ENCODE results near the gene METRN.

Gene METRN

DNA sequence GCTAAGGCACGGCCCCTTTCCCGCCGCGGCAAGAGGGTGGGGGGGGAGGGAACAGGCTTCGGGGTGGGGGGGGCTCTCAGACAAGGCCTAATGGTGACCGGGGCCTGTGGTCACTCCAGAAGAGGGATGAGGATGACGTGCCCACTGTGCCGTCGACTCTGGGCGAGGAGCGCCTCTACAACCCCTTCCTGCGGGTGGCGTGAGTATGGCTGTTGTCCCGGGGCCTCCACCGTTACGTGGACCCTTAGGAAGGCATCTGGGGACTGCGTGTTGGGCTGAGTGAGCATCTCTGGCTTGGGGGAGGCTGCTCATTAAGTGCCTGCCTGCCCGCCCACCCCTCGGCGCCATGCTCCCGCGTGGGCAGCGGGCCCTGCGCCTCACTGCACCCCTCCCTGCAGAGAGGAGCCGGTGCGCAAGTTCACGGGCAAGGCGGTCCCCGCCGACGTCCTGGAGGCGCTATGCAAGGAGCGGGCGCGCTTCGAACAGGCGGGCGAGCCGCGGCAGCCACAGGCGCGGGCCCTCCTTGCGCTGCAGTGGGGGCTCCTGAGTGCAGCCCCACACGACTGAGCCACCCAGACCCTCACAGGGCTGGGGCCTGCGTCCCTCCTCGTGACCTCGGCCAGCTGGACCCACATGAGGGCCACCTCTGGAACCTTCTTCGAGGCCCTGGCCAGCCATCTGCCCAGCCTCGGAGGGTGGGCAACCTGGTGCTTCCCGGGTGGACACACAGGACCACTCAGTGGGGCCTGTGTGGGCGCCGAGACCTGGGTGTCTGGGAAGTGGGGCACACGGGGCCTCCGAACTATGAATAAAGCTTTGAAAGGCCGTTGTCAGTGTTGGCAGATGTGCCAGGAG lies 14.2 kb downstream of the METRN start:
- Histone ChIP-seq H3K9me3 (ENCODE audit: control insufficient read depth, low read length) (no peaks in the 10 kb centered on the region), H4K91ac (ENCODE audit: low read length) (peak overlapping the region; percentile 59), H3K27me3 (ENCODE audit: control insufficient read depth in 1 of 2, insufficient read depth in 1 of 2, low read length in 2 of 2) (peaks cover 0 to 19% of the 10 kb centered on the region in 2 experiments), H2AK5ac (ENCODE audit: low read length, severe bottlenecking) (no peak overlapping the region), H3K14ac (ENCODE audit: low read length in 2 of 2) (no peak overlapping the region), H2BK15ac (ENCODE audit: low read depth, poor library complexity, severe bottlenecking) (no peak overlapping the region), H3K4me1 (ENCODE audit: control insufficient read depth, insufficient read depth, low read depth, low read length) (peaks cover 38% of the 10 kb centered on the region), H3K36me3 (ENCODE audit: control insufficient read depth in 1 of 2, insufficient read depth in 2 of 2, low read depth in 1 of 2, low read length in 2 of 2) (peaks cover 20 to 53% of the 10 kb centered on the region in 2 experiments), H2AFZ (ENCODE audit: low read depth, low read length) (no peak overlapping the region), H2BK12ac (ENCODE audit: low read length in 2 of 2) (peak overlapping the region in 1 of 2 experiments; percentile 33), H3K4ac (ENCODE audit: low read depth in 1 of 2, low read length in 2 of 2) (no peak overlapping the region), H3K4me2 (ENCODE audit: low read length, poor library complexity, severe bottlenecking) (peak overlapping the region; percentile 93), H3K9ac (ENCODE audit: low read length) (no peak overlapping the region), H3K23ac (ENCODE audit: low read length in 2 of 2) (no peak overlapping the region), H3K4me3 (ENCODE audit: insufficient read depth in 1 of 2, low read depth in 1 of 2, low read length in 2 of 2) (peak overlapping the region; percentile 8 to 67), H4K8ac (ENCODE audit: low read length) (no peak overlapping the region), H2BK120ac (ENCODE audit: low read depth, low read length) (no peak overlapping the region), H3K27ac (ENCODE audit: low read length, poor library complexity, severe bottlenecking) (no peak overlapping the region), H2BK5ac (ENCODE audit: low read depth, low read length, poor library complexity, severe bottlenecking) (no peak overlapping the region), H3K18ac (ENCODE audit: low read depth in 1 of 2, low read length in 2 of 2) (peak overlapping the region in 1 of 2 experiments; percentile 41), H3K79me1 (replicated peaks; ENCODE audit: low read length, poor library complexity, severe bottlenecking) (no peaks in the 10 kb centered on the region)
- 70% methylated on average over 55 of the region's 55 CpGs for WGBS
- DNase-seq: peak; percentile 33

DNA sequence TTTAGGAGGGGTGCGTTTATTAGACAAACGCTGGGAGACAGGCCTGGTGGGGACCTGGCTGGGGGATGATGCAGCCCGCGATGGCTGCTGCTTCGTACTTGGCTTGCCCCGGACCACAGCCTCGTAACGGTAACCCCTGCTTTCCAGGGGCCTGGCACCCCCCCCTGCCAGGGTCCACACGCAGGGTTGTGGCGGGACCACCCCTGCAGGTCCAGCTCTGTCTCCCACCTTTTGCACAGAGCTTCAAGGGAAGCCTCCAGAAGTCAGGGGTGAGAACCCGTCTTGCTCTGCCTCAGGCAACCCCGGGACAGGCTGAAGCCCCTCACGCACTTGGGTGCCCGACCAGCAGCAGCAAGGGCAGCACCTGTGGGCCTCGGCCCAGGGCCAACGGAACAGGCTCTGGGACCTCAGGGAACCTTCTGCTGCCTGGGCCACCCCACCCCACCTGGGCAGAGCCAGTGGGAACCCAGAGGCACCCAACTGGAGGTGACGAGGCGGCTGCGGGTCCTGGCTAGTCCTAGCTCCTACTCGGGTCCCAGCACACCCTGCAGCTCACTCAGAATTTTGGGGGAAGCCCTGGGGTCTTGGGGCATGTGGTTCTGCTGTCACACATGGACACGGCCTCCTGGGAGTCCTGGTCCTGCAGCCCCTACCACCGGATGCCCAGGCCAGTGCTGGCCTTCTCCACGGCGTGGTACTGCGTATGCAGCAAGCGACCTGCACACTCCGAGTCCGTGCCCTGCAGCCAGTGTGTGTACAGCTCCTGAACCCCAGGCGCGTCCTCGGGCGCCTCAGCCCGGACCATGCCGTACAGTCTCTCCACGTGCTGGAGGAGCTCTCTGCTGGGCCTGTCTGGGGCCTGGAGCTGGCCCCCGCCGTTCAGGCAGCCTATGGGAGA lies 15.1 kb downstream of the METRN start:
- Histone ChIP-seq H2BK12ac (ENCODE audit: low read length in 2 of 2) (no peak overlapping the region), H2BK5ac (ENCODE audit: low read depth, low read length, poor library complexity, severe bottlenecking) (no peak overlapping the region), H4K91ac (ENCODE audit: low read length) (no peak overlapping the region), H3K4me1 (ENCODE audit: control insufficient read depth, insufficient read depth, low read depth, low read length) (peaks cover 33% of the 10 kb centered on the region), H2AFZ (ENCODE audit: low read depth, low read length) (no peak overlapping the region), H3K79me1 (replicated peaks; ENCODE audit: low read length, poor library complexity, severe bottlenecking) (no peaks in the 10 kb centered on the region), H3K36me3 (ENCODE audit: control insufficient read depth in 1 of 2, insufficient read depth in 2 of 2, low read depth in 1 of 2, low read length in 2 of 2) (peaks cover 28 to 62% of the 10 kb centered on the region in 2 experiments), H2AK5ac (ENCODE audit: low read length, severe bottlenecking) (no peak overlapping the region), H3K9me3 (ENCODE audit: control insufficient read depth, low read length) (no peaks in the 10 kb centered on the region), H2BK15ac (ENCODE audit: low read depth, poor library complexity, severe bottlenecking) (no peak overlapping the region), H3K18ac (ENCODE audit: low read depth in 1 of 2, low read length in 2 of 2) (no peak overlapping the region), H3K14ac (ENCODE audit: low read length in 2 of 2) (no peak overlapping the region), H3K27me3 (ENCODE audit: control insufficient read depth in 1 of 2, insufficient read depth in 1 of 2, low read length in 2 of 2) (peaks cover 0 to 19% of the 10 kb centered on the region in 2 experiments), H4K8ac (ENCODE audit: low read length) (no peak overlapping the region), H3K4ac (ENCODE audit: low read depth in 1 of 2, low read length in 2 of 2) (no peak overlapping the region), H3K9ac (ENCODE audit: low read length) (no peak overlapping the region), H3K27ac (ENCODE audit: low read length, poor library complexity, severe bottlenecking) (no peak overlapping the region), H3K4me2 (ENCODE audit: low read length, poor library complexity, severe bottlenecking) (no peak overlapping the region), H3K4me3 (ENCODE audit: insufficient read depth in 1 of 2, low read depth in 1 of 2, low read length in 2 of 2) (no peak overlapping the region), H2BK120ac (ENCODE audit: low read depth, low read length) (no peak overlapping the region), H3K23ac (ENCODE audit: low read length in 2 of 2) (no peak overlapping the region)
- no peak for DNase-seq
- WGBS: 95% methylated on average over 37 of the region's 37 CpGs

DNA sequence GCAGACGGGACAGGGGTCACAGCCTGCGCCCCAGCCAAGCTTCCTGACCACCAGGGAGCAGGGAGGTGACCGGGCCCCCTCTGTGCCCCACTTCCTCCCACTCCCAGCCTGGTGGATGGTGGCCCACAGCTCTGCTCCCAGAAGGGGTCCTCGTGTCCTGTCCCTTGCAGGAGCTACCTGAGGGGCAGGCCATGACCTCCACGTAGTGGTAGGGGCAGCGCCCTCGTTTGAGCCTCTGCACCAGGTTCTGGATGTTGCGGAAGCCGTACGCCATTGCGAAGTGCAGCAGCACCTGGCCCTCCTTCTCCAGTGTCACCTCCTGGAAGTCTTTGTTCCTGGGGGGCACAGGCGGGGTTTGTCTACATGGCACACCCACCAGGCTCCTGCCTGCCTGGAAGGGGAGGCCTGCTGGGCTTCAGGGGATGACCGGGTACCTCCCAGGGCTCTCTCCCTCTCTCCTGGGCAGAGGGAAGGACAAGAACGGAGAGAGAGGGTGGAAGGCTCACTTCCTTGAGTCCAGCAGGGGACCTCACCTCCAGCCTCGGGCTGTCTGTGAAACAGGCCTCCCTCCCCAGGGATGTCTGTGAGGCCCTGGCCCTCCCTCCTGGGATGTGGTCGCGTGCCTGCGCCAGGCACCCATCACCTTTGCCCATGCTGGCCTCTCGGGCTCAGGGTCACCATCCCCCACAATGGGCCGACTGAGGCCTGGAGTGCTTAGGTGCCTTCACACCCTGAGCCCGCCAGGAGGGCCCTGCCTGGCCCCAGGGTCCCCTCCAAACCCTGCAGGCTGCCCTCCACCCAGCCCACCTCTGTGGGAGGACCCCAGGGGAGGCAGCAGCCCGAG lies 16.0 kb downstream of the METRN start:
- no peak overlapping the region for H2AFZ ChIP-seq (ENCODE audit: low read depth, low read length)
- H3K23ac ChIP-seq (ENCODE audit: low read length in 2 of 2): no peak overlapping the region
- H3K27me3 ChIP-seq (ENCODE audit: control insufficient read depth in 1 of 2, insufficient read depth in 1 of 2, low read length in 2 of 2): peaks cover 0 to 11% of the 10 kb centered on the region in 2 experiments
- H3K4me3 ChIP-seq (ENCODE audit: insufficient read depth in 1 of 2, low read depth in 1 of 2, low read length in 2 of 2): no peak overlapping the region
- H3K36me3 ChIP-seq (ENCODE audit: control insufficient read depth in 1 of 2, insufficient read depth in 2 of 2, low read depth in 1 of 2, low read length in 2 of 2): peaks cover 37 to 71% of the 10 kb centered on the region in 2 experiments
- H3K4me2 ChIP-seq (ENCODE audit: low read length, poor library complexity, severe bottlenecking): no peak overlapping the region
- peaks cover 32% of the 10 kb centered on the region for H3K4me1 ChIP-seq (ENCODE audit: control insufficient read depth, insufficient read depth, low read depth, low read length)
- DNase-seq: no peak
- H2BK12ac ChIP-seq (ENCODE audit: low read length in 2 of 2): no peak overlapping the region
- H2BK15ac ChIP-seq (ENCODE audit: low read depth, poor library complexity, severe bottlenecking): no peak overlapping the region
- H2AK5ac ChIP-seq (ENCODE audit: low read length, severe bottlenecking): no peak overlapping the region
- H4K8ac ChIP-seq (ENCODE audit: low read length): peak overlapping the region; percentile 61
- no peak overlapping the region for H2BK5ac ChIP-seq (ENCODE audit: low read depth, low read length, poor library complexity, severe bottlenecking)
- peaks cover 3% of the 10 kb centered on the region for H3K79me1 ChIP-seq (replicated peaks; ENCODE audit: low read length, poor library complexity, severe bottlenecking)
- H2BK120ac ChIP-seq (ENCODE audit: low read depth, low read length): no peak overlapping the region
- no peak overlapping the region for H4K91ac ChIP-seq (ENCODE audit: low read length)
- WGBS: 94% methylated on average over 22 of the region's 22 CpGs
- no peak overlapping the region for H3K9ac ChIP-seq (ENCODE audit: low read length)
- no peak overlapping the region for H3K4ac ChIP-seq (ENCODE audit: low read depth in 1 of 2, low read length in 2 of 2)
- no peak overlapping the region for H3K18ac ChIP-seq (ENCODE audit: low read depth in 1 of 2, low read length in 2 of 2)
- H3K27ac ChIP-seq (ENCODE audit: low read length, poor library complexity, severe bottlenecking): no peak overlapping the region
- no peak overlapping the region for H3K14ac ChIP-seq (ENCODE audit: low read length in 2 of 2)
- no peaks in the 10 kb centered on the region for H3K9me3 ChIP-seq (ENCODE audit: control insufficient read depth, low read length)
